Lung (tissue), 12 donors: Measurements from ENCODE around the gene KIAA0232. TPM values are rescaled to one million over a fixed set of nuclear protein-coding genes. Genes with fewer than 3 reads are reported as not detected.
"Not testable (repeated sequence)": the region's sequence is repeated elsewhere in the genome, so short reads cannot be mapped to it uniquely, and the experiment has no call there.

Source experiments
- ATAC-seq: fragments of 200-7000 bp; cut with Tn5 transposase; one replicate; pipeline ENCODE4 v1.9.1; 2020; ENCODE audit warnings: moderate number of reproducible peaks; ENCODE audit not compliant: insufficient read depth, low FRiP score
- DNase-seq, 3 donors: peaks; one replicate each; pipeline ENCODE4 v3.0.0-alpha.2; 2013 to 2017
- H3K27ac ChIP-seq, 2 donors: one replicate each; pipeline ENCODE4 v1.5.1; 2013; ENCODE audit warnings: mild to moderate bottlenecking in 2 of 2, moderate library complexity in 2 of 2, control low read depth in 1 of 2, inconsistent platforms in 1 of 2, low read depth in 1 of 2, low read length in 1 of 2
- H3K27me3 ChIP-seq, 3 donors: one replicate each; pipeline ENCODE4 v1.5.1; 2013; ENCODE audit warnings: low read length in 2 of 3; ENCODE audit not compliant: control insufficient read depth in 3 of 3, insufficient read depth in 3 of 3
- H3K36me3 ChIP-seq, 4 donors: one replicate each; pipeline ENCODE4 v1.5.1; 2013; ENCODE audit warnings: low read length in 4 of 4, mild to moderate bottlenecking in 1 of 4, moderate library complexity in 1 of 4; ENCODE audit not compliant: control insufficient read depth in 4 of 4, insufficient read depth in 4 of 4
- H3K4me1 ChIP-seq, 5 donors: one replicate each; pipeline ENCODE4 v1.5.1; 2013; ENCODE audit warnings: low read length in 5 of 5, mild to moderate bottlenecking in 2 of 5, moderate library complexity in 1 of 5; ENCODE audit not compliant: control insufficient read depth in 5 of 5, insufficient read depth in 5 of 5
- H3K4me3 ChIP-seq: one replicate; pipeline ENCODE4 v1.5.1; 2013; ENCODE audit warnings: mild to moderate bottlenecking, control low read depth, moderate library complexity
- H3K9ac ChIP-seq, 2 donors: one replicate each; pipeline ENCODE4 v1.5.1; 2013; ENCODE audit warnings: low read length in 2 of 2, control low read depth in 1 of 2; ENCODE audit not compliant: insufficient read depth in 1 of 2
- H3K9me3 ChIP-seq, 4 donors: one replicate each; pipeline ENCODE4 v1.5.1; 2013; ENCODE audit warnings: low read length in 3 of 4, mild to moderate bottlenecking in 1 of 4, moderate library complexity in 1 of 4; ENCODE audit not compliant: control insufficient read depth in 4 of 4, insufficient read depth in 3 of 4
- WGBS, 2 donors: extraction: QIAGEN DNeasy Blood & Tissue Kit; methylation state at CpG; one replicate each; pipeline ENCODE4 v1.1.7; 2013; 5-methylcytosine and 5-hydroxymethylcytosine counted together
- polyA plus RNA-seq, 2 donors: library from polyadenylated mRNA; stranded (reverse); fragments of 200-250 nt; gene quantifications; one replicate each; pipeline ENCODE4 v1.2.1, GENCODE V29; 2013
- total RNA-seq, 2 donors: library from RNA; depleted of rRNA in 1 of 2; stranded (reverse); fragments of >200 nt in 1 of 2; gene quantifications; one replicate each; pipeline ENCODE4 v1.2.1, GENCODE V29; 2014 to 2021
- TF ChIP-seq, protein P1 (sequence below): IDR thresholded peaks from 2 replicates; pipeline ENCODE4 v1.5.1; 2012; ENCODE audit warnings: mild to moderate bottlenecking; ENCODE audit errors: control extremely low read depth, extremely low read depth
- donor health status: control.
- donor health status: control.
- donor health status: Bipolar disorder and iron deficiency.
- donor health status: healthy.
- donor health status: DM: yes; HTN: yes; CAD: no.

Gene KIAA0232
- total and polyA plus RNA-seq, 4 donors, result 6.8 to 34.6 (median 18.7) TPM

DNA sequence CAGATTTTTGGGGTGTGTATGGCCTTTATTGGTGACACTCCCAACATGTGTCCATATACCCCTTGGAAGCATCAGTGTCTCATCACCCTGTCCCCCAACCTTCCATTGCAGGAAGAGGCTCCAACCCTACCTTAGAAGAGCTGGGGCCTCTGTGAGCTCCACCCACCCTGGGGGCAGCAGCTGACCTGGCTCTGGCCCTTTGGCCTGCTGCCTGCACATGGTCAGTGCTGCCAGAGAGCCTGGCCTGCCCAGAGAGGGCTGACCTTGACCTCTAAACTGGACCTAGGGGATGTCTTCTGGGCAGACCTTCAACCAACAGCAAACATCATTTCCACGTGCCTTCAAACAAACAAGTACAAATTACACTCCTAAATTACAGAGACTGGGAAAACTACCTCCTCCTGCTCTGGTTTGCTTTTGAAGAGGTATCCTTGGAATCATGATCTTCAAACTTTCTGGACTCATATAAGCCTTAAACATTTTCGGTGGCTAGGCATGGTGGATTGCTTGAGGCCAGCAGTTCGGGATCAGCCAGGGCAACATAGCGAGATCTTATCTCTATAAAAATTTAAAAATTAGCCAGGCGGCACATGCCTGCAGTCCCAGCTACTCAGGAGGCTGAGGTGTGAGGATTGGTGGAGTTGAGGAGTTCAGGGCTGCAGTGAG is 27.3 kb upstream of the KIAA0232 start:
- TF ChIP-seq, protein P1, sequence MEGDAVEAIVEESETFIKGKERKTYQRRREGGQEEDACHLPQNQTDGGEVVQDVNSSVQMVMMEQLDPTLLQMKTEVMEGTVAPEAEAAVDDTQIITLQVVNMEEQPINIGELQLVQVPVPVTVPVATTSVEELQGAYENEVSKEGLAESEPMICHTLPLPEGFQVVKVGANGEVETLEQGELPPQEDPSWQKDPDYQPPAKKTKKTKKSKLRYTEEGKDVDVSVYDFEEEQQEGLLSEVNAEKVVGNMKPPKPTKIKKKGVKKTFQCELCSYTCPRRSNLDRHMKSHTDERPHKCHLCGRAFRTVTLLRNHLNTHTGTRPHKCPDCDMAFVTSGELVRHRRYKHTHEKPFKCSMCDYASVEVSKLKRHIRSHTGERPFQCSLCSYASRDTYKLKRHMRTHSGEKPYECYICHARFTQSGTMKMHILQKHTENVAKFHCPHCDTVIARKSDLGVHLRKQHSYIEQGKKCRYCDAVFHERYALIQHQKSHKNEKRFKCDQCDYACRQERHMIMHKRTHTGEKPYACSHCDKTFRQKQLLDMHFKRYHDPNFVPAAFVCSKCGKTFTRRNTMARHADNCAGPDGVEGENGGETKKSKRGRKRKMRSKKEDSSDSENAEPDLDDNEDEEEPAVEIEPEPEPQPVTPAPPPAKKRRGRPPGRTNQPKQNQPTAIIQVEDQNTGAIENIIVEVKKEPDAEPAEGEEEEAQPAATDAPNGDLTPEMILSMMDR, result no peak
- no peaks in the 10 kb centered on the region for H3K27me3 ChIP-seq
- no peaks in the 10 kb centered on the region for H3K9me3 ChIP-seq
- no peak overlapping the region for H3K9ac ChIP-seq
- no peak overlapping the region for H3K4me3 ChIP-seq
- 82 to 88% methylated on average over 5 of the region's 5 CpGs for WGBS, 2 donors
- no peaks in the 10 kb centered on the region for H3K36me3 ChIP-seq
- peaks cover 0 to 2% (median 0%) of the 10 kb centered on the region in 5 donors for H3K4me1 ChIP-seq
- H3K27ac ChIP-seq, result no peak overlapping the region
- no peak for ATAC-seq
- DNase-seq, result peak in 1 of 3 donors; percentile 2

DNA sequence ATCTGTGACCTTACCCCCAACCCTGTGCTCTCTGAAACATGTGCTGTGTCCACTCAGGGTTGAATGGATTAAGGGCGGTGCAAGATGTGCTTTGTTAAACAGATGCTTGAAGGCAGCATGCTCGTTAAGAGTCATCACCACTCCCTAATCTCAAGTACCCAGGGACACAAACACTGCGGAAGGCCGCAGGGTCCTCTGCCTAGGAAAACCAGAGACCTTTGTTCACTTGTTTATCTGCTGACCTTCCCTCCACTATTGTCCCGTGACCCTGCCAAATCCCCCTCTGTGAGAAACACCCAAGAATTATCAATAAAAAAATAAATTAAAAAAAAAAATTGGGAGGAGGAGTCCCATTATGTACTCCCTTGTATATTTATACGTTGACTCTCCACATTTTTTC is 26.2 kb upstream of the KIAA0232 start:
- ATAC-seq, DNase-seq, H3K27ac ChIP-seq, H3K4me1 ChIP-seq, H3K9me3 ChIP-seq, H3K9ac ChIP-seq, H3K27me3 ChIP-seq, H3K36me3 ChIP-seq, H3K4me3 ChIP-seq: not testable (repeated sequence)
- WGBS, 2 donors, result 55 to 78% methylated on average over 2 of the region's 6 CpGs

DNA sequence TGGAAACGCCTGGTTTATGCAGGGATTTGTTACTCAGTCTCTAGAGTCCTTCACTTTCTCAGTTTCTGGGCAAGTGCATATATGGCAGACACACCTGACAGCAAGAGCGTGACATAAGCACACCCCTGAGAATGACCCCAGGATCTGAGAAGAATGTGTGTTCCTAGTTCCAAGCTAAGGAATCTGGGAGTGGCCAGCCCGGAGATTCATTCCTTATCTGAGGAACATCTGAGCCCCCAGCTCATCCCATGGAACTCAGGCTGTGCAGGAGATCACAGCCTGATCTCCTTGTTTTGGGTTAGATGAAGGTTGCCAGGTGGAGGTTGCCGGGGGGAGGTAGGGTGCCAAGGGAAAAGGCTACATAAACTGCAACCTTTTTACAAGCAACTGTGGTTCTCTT is 23.8 kb upstream of the KIAA0232 start:
- no peak for ATAC-seq
- Histone ChIP-seq H3K4me3 (no peak overlapping the region), H3K9ac (no peak overlapping the region), H3K9me3 (no peaks in the 10 kb centered on the region), H3K4me1 (no peaks in the 10 kb centered on the region), H3K27me3 (no peaks in the 10 kb centered on the region), H3K27ac (no peak overlapping the region), H3K36me3 (no peaks in the 10 kb centered on the region)
- TF ChIP-seq, protein P1, result no peak
- no peak for DNase-seq
- WGBS, 2 donors, result 68 to 88% methylated on average over 4 of the region's 4 CpGs

DNA sequence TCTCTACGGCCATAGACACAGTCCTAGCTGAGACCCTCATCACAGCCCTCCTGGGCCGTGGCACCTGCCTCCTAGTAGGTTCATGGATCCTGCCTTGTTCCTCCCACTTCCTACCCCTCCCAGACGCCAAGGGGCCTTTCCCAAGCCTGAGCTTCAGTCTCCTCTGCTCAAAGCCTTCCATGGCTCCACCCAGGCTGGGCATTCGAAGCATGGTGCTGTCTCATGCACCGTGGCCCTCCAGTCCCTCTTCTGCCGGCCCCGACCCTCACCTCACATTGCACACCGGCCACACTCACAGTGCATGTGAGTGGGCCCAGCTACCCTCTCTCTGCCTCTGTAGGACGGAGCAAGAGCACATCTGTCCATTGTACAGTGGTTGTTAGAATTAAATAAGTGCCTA is 21.7 kb upstream of the KIAA0232 start:
- 91% methylated on average over 9 of the region's 9 CpGs for WGBS, 2 donors
- no peak overlapping the region for H3K27ac ChIP-seq
- no peaks in the 10 kb centered on the region for H3K9me3 ChIP-seq
- no peaks in the 10 kb centered on the region for H3K4me1 ChIP-seq
- H3K4me3 ChIP-seq, result no peak overlapping the region
- H3K9ac ChIP-seq, result no peak overlapping the region
- TF ChIP-seq, protein P1, result no peak
- ATAC-seq, result no peak
- DNase-seq, result no peak
- no peaks in the 10 kb centered on the region for H3K36me3 ChIP-seq
- no peaks in the 10 kb centered on the region for H3K27me3 ChIP-seq
